Right ventricle myocardium inferior (tissue), 1 donor: ENCODE results near the gene GSTA2. TPM values are rescaled to one million over a fixed set of nuclear protein-coding genes. Genes with fewer than 3 reads are reported as not detected.
"Not testable (repeated sequence)": the region's sequence is repeated elsewhere in the genome, so short reads cannot be mapped to it uniquely, and the experiment has no call there.

Experiments used
- ATAC-seq: fragments of 200-7000 bp; cut with Tn5 transposase; one replicate; pipeline ENCODE4 v1.9.1; 2020; ENCODE audit warnings: mild to moderate bottlenecking, moderate library complexity
- DNase-seq: peaks from one replicate; pipeline ENCODE4 v3.0.0; 2021; ENCODE audit errors: missing footprints
- intact Hi-C: fragments of 100-400 bp; cut with DNase I; formaldehyde crosslinking; loops from one replicate; pipeline ENCODE4 v1.11.0; 2022
- total RNA-seq: library from RNA; stranded (reverse); fragmentation: NEBNext Ultra II Directional; extraction: Animal tissue kit (Norgen Biotek cat#: 25700); gene quantifications from one replicate; pipeline ENCODE4 v1.2.1, GENCODE V29; 2021
- donor health status: DM: no; HTN: yes; CAD: no; lungs with severe emphysema.

Gene GSTA2
- total RNA-seq, 1 donor from 2014 or later, result not detected

DNA sequence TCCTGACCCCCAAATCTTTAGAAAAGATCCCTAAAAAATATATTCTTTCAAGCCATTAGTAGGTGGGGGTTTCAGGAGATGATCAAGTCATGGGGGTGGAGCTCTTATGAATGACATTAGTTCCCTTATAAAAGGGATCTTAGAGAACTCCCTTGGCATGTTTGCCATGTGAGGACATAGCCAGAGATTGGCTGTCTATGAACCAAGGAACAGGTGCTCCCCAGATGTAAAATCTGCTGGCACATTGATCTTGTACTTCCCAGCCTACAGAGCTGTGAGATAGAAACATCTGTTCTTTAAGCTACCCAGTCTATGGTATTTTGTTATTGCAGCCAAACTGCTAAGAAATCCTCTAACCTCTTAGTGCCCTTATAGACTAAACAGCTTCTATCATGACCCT, 4.4 kb upstream of the GSTA2 start:
- ATAC-seq, DNase-seq, intact Hi-C loops: not testable (repeated sequence)

GRCh38 chr6:52761673-52762491, 1.4 kb downstream of the GSTA2 start:
- DNase-seq, intact Hi-C loops: not testable (repeated sequence)

DNA sequence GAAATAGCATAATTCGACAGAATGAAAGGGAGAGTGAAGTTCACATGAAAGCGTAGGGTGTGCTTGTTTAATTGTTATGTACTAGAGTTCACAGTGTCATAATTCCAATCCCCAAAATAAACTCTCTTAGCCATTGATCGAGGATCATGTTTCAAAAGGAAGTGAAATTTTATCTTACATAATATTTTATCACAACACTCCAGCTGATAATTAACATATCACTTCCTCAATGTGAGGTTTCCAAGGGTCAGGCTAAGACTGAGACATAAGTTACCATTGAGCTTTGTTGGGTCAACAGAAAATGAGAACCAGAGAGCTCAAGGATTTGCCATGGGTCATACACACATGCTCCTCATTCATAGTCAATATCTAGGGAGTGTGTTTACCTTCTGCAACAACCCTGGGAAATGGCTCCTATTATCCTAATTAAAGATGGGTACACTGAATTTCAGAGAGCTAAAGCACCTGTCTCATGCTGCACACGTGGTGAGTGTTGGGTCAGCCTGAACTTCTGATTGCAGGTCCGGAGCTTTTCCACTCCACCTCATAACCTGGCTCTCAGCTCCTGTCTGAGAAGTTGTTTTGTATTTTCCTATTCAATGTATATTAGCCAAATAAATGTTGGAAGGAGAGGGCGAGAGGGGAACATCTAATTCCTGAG, 3.0 kb downstream of the GSTA2 start:
- no peak for DNase-seq
- no peak for ATAC-seq
- intact Hi-C loops, result no loop called here

More at GRCh38 chr6:52761673-52762491, 1.4 kb downstream of the GSTA2 start:
- not testable (repeated sequence) for ATAC-seq

GRCh38 chr6:52759085-52759484, 4.2 kb downstream of the GSTA2 start:
- DNase-seq (no peak), ATAC-seq (no peak)
- intact Hi-C loops, result no loop called here

DNA sequence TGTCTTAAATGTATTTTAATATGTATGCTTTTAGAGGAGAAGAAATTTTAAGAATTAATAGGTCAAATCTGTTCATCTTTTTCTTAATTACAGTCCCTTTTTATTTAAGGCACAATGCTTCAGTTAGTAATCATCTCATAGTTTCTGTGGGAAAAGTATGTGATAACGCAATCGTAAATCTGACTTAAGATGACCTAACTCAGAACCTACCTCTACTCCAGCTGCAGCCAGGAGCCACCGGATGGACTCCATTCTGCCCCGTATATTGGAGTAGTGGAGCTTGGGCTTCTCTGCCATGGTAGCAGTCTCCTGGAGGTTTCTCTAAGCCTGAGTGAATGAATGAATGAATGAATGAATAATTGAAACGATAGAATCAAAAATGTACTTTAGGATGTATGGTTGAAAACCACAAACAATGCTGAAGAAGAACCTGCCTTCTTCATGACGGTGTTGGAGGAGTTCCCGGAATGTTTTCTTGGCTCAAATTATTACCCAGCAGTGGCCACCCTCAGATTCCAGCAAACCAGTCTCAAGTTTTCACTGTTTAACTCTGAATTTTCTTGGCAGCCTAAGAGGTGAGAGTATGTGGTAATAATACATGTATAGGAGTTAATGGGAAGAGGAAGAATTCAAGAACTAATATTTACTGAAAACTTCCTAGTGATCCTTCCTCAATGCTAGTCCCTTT, 5.5 kb downstream of the GSTA2 start:
- DNase-seq, ATAC-seq, intact Hi-C loops: not testable (repeated sequence)

DNA sequence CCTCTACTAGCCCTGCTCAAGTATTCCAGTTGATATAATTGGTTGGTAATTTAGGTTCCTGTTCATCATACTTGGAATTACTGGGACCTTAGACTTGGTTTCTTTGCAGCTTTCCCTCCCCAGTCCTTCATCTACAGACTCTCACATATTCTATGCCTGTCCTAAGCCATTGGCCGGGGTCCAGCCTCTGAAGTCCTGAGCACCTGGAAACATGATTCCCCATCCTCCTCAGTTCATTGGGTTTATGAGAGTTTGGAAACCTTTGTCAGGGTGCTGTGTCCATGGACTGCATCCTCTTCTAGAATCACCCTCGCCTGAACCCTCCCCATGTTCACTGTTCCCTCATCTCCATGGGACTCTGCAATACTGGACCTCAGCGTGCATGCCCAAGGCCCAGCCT, 8.8 kb downstream of the GSTA2 start:
- no peak for ATAC-seq
- DNase-seq, result no peak
- intact Hi-C loops, result no loop called here

GRCh38 chr6:52753137-52753536, 10.1 kb downstream of the GSTA2 start:
- DNase-seq, ATAC-seq, intact Hi-C loops: not testable (repeated sequence)

- intact Hi-C loops, result no loop called here
- DNase-seq, result no peak
- no peak for ATAC-seq
Observed at GRCh38 chr6:52752310-52752709, 11.0 kb downstream of the GSTA2 start.

DNA sequence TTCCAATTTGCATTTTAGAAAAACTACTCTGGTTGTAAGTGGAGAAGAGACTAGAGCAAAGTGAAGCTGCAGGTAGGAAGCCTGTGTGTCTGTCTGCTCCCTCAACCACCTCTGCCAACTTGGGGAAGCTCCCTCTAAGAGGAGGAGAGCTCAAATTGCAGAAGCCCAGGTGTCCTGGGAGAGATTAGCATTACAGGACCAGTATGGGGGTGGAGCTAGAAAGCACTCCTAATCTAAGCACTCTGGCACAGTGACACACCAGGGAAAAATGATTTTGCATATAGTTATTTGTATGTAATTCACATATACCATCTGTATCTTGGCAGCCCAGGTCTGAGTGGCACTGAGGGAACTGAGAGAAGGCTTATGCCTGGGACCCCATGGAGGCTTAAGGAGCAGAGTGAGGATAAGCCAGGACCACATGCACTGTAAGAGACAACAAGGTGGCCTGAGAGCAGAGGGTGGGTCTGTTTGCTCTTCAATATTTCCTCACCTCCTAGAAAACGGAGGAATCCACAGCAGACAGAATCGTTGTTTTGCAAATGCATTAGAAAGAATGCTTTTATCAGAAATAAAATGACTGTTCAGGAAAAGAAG, 13.6 kb downstream of the GSTA2 start:
- DNase-seq (no peak), ATAC-seq (no peak)

DNA sequence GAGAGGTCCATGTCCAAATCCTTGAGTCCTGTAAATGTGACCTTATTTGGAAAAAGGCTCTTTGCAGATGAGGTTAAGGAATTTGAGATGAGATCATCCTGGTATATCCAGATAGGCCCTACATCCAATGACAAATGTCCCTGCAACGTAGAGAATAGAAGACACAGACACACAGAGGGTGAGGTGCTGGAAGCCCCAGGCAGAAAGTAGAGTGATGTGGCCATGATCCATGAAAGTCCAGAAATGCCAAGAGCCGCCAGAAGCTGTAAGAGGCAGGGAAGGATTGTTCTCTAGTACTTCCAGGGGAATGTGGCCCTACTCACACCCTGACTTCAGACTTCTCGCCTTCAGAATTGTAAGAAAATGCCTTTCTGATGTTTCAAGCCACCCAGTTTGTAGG, 16.0 kb downstream of the GSTA2 start:
- ATAC-seq, intact Hi-C loops, DNase-seq: not testable (repeated sequence)

More for the DNA sequence above, 13.6 kb downstream of the GSTA2 start:
- intact Hi-C loops, result no loop called here

DNA sequence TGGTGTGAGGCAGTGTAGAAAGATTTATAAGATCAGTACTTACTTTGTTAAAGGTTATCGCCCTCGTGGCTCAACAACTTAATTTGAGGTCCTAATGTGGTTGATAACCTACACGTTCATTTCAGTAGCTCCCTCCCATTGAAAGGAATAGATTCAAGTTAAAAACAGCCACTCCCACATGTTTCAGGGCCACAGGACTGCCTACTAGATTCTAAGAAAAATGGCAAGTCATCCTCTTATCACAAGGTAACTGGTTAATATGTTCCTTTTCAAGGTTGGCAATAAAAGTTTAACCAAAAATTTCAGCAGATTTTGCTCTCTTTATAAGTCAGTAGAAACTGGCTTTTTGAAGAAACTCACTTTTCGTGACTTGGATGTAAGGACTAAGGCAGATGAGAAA, 17.1 kb downstream of the GSTA2 start:
- ATAC-seq, result no peak
- intact Hi-C loops, result no loop called here
- no peak for DNase-seq

- ATAC-seq (no peak), DNase-seq (no peak)
- intact Hi-C loops, result no loop called here
Observed at GRCh38 chr6:52745764-52746201, 17.5 kb downstream of the GSTA2 start.

GRCh38 chr6:52741872-52742271, 21.4 kb downstream of the GSTA2 start:
- intact Hi-C loops, result no loop called here
- ATAC-seq, result no peak
- no peak for DNase-seq

DNA sequence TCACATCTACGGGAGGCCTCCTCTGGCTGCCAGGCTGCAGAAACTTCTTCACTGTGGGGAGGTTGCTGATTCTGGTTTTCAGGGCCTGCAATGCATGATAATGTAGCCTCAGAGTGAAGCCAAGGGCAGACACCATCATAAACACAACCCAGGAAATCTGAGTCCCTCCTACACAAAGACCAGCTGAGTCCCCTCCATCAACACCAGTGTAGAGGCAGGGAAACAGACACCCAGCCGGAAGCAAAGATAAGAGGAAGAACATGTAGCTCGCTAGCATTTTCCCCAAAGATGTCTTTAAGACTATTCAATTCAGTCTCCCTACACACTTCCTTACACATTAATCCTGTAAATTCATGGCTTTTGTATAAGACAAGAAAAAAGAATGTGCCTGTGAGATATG, 23.6 kb downstream of the GSTA2 start:
- intact Hi-C loops, result no loop called here
- DNase-seq (no peak), ATAC-seq (no peak)

GRCh38 chr6:52739134-52739533, 24.1 kb downstream of the GSTA2 start:
- DNase-seq (no peak), ATAC-seq (no peak)
- intact Hi-C loops, result no loop called here

DNA sequence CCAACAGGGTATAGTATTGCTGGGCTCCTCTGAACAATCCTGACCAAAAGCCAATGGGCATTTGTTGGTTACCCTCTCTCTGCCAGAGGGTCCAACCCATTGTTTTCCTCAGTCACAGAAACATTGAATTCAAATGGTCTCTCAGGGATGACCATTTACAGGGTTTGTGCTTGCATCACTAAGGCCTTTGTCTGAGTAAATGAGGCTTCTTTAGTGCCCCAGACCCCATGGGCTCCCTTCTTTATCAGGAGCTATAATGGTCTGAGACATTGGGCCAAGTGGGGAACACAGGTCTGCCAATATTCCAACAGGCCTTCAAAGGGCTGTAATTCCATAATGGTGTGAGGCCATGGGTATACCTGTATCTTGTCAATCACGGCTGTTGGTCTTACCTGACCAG, 27.1 kb downstream of the GSTA2 start:
- no peak for ATAC-seq
- no peak for DNase-seq
- intact Hi-C loops, result no loop called here

- no peak for DNase-seq
- intact Hi-C loops, result no loop called here
- no peak for ATAC-seq
Observed at GRCh38 chr6:52735071-52735470, 28.2 kb downstream of the GSTA2 start.

GRCh38 chr6:52734072-52734471, 29.2 kb downstream of the GSTA2 start:
- ATAC-seq (no peak), DNase-seq (no peak)
- intact Hi-C loops, result no loop called here

DNA sequence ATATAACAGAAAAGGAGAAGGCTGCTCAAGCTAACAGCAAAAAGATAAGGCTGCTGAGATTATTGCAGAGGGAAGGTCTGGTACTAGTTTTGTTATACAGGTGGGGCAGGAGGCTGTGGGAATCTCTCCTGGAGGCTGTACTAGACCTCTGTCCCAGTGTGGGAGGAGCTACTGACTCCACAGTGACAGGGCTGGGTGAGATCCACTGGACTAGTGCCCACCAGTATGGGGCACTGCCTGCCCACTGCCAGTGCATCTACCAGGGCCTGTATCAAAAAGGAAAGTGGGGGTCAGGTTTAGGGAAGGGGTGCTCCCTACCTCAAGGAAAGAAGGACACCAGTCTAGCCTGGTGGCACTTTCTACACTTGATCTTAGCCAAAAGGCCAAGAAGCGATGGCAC, 30.1 kb downstream of the GSTA2 start:
- DNase-seq (no peak), ATAC-seq (no peak)
- intact Hi-C loops, result no loop called here
